ENCODE data around the gene HOXA10. TPM values are rescaled to one million over a fixed set of nuclear protein-coding genes. Genes with fewer than 3 reads are reported as not detected.
A peak's percentile ranks its signal among the peaks of the same experiment; 100 is the strongest.

Gene HOXA10
- total and polyA plus RNA-seq, 7 donors, result 0.81 to 77.5 (median 25.6) TPM; not detected in 1

DNA sequence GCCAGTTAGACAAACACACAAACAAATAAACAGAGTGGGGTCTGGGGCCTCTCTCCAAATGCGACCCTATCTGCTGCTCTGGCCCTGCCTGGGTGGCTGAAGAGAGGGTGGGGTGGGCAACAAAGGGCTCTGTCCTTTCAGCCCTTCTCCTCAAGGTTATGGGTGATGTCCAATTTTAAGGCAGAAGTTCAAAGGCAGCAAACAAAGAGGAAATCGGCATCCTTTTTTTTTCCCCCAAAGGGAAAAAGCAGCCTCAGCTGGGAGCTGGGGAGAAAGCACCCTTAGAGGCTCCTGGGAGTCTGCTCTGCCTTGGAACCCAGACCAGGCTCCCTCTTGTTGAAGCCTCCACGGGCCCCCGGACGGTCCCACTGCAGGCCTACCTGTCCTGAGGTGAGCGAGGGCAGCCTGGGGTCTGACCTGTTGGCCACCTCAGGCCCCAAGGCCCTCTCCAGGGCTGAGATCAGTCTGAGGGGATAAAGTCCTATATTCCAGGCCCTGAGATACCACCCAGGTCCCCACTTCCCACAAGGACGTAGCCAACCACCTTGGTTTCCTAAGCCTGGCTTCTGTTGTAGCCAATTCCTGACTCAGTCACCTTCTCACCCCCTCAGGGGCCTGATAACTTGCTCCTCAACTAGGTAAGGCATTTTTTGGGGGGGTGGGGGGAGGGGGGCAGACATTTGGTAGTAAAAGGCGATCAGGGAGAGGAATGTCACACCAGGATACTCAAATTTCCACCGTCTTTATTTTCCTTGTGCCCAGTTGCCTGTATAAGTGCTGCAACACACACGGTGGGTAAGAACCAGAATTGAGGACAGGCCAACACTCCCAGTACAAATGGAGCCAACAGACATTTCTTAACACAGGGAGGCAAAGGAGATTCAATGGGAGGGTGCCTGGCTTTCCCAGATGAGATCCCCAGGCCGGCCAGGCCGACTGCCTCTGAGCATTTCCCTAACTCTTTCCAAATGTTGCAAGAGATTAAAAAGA lies 6.6 kb upstream of the HOXA10 start:
- no peaks in the 10 kb centered on the region for H3K9me3 ChIP-seq
- no peaks in the 10 kb centered on the region for H3K36me3 ChIP-seq (ENCODE audit: insufficient read depth in 1 of 2, low read depth in 1 of 2)
- 88 to 92% (median 88%) methylated on average over 12 of the region's 12 CpGs for WGBS, 3 donors
- TF ChIP-seq, protein P1, sequence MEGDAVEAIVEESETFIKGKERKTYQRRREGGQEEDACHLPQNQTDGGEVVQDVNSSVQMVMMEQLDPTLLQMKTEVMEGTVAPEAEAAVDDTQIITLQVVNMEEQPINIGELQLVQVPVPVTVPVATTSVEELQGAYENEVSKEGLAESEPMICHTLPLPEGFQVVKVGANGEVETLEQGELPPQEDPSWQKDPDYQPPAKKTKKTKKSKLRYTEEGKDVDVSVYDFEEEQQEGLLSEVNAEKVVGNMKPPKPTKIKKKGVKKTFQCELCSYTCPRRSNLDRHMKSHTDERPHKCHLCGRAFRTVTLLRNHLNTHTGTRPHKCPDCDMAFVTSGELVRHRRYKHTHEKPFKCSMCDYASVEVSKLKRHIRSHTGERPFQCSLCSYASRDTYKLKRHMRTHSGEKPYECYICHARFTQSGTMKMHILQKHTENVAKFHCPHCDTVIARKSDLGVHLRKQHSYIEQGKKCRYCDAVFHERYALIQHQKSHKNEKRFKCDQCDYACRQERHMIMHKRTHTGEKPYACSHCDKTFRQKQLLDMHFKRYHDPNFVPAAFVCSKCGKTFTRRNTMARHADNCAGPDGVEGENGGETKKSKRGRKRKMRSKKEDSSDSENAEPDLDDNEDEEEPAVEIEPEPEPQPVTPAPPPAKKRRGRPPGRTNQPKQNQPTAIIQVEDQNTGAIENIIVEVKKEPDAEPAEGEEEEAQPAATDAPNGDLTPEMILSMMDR (IDR thresholded peaks at IDR 0.05), result no peak
- no peak overlapping the region for H3K4me3 ChIP-seq
- DNase-seq (peak in 1 of 2 donors; percentile 52), ATAC-seq (no peak)
- intact Hi-C loops (cut with DNase I), result no loop called here
- peaks cover 0 to 45% (median 4%) of the 10 kb centered on the region in 3 donors for H3K27me3 ChIP-seq (ENCODE audit: insufficient read depth in 3 of 3, low read length in 2 of 3)
- peaks cover 36% of the 10 kb centered on the region for H3K4me1 ChIP-seq
- no peak overlapping the region for H3K27ac ChIP-seq

DNA sequence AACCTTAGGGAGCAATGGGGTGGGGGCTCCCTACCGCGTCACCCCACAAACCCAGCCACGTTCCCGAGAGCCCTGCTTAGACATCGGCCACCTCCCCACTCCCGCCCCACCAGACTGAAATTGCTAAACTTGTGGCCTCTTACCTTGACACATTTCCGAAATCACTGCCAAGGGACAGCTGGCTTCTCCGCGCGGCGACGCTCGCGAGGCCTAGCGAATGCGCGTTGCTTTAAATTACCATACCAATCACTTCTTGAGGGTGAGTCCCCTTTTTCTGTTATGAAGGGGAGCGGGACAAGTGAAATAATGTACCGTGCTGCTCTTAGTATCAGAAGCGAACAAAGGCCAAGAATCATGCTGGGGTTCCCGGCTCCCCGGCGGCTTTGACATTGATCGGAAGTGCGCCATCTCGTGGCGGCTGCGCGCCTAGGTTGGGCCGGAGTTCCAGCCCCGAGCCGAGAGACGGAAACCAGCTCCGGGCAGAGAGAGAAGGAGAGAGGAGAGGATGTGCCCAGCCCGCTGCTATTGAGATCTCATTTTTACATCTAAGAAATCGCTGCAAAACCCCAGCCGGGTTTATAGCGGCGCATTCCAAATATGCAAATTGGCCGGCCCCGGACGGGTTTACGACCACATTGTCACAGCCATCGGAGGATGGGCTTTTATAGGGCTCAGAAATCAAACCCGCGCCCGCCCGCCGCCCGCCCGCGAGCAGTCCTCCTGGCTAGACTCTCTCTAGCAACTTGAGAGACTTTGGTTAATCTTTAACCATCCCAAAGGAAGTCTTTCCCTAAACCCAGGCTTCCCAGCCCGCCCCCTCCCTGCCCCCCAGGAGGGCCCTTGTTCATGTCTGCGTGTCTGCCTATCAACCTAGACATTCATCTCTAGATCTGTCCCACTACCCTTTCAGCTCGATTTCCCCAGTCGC lies 5.6 kb upstream of the HOXA10 start:
- intact Hi-C loops (cut with DNase I), result no loop called here
- Histone ChIP-seq H3K27me3 (ENCODE audit: insufficient read depth in 3 of 3, low read length in 2 of 3) (peaks cover 0 to 35% (median 4%) of the 10 kb centered on the region in 3 donors), H3K4me3 (peak overlapping the region; percentile 79), H3K36me3 (ENCODE audit: insufficient read depth in 1 of 2, low read depth in 1 of 2) (no peaks in the 10 kb centered on the region), H3K9me3 (no peaks in the 10 kb centered on the region), H3K27ac (peak overlapping the region; percentile 92), H3K4me1 (peaks cover 33% of the 10 kb centered on the region)
- ATAC-seq (peak; percentile 71 to 72 (median 72)), DNase-seq (peak; percentile 72 to 90)
- 15 to 19% (median 17%) methylated on average over 56 of the region's 56 CpGs for WGBS, 3 donors
- TF ChIP-seq, protein P1 (IDR thresholded peaks at IDR 0.05), result peak; percentile 93

DNA sequence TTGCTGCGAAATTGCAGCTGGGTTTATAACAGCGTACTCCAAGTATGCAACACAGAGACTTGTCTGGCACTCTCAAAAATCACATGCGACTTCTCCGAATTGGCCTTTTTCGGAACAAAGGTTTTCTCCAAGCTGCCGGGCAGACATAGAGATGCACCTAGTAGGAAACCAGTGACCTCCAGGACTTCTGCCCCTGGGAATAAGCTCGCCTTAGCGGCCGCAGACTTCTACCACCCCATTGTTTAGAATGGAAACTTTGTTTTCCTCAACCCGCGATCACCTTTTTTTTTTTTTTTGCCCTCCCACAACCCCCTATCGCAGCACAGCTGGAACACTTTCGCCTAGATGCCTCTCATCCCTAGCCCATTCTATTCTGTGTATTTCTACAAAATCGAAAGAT lies 4.9 kb upstream of the HOXA10 start:
- H3K4me3 ChIP-seq, result peak overlapping the region; percentile 79
- H3K9me3 ChIP-seq, result no peaks in the 10 kb centered on the region
- ATAC-seq (no peak), DNase-seq (no peak)
- intact Hi-C loops (cut with DNase I), result no loop called here
- peaks cover 33% of the 10 kb centered on the region for H3K4me1 ChIP-seq
- no peaks in the 10 kb centered on the region for H3K36me3 ChIP-seq (ENCODE audit: insufficient read depth in 1 of 2, low read depth in 1 of 2)
- peak overlapping the region; percentile 92 for H3K27ac ChIP-seq
- 31 to 45% (median 41%) methylated on average over 14 of the region's 14 CpGs for whole genome bisulfite sequencing, 3 donors
- TF ChIP-seq, protein P1 (IDR thresholded peaks at IDR 0.05), result no peak
- H3K27me3 ChIP-seq (ENCODE audit: insufficient read depth in 3 of 3, low read length in 2 of 3), result peaks cover 0 to 28% (median 4%) of the 10 kb centered on the region in 3 donors

DNA sequence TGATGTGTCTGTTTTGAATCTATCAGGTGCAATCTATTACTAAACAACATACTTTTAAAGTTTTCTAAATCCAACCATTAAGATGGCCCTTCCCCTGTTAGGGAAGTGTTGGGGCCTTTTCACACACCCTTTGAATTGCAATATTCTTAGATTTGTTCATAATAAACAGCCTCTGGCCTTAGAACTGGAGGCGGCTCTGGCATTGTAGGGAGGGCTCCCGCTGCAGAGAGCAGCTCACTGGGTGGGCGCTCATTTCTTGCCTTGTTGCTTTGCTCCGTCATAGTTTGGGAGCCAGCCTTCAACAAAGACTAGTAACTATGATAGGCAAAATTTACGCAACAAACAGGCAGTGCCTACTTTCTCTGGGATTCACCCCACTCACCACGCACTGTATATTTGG lies 4.2 kb upstream of the HOXA10 start:
- Histone ChIP-seq H3K4me3 (peak overlapping the region; percentile 79), H3K36me3 (ENCODE audit: insufficient read depth in 1 of 2, low read depth in 1 of 2) (no peaks in the 10 kb centered on the region), H3K27me3 (ENCODE audit: insufficient read depth in 3 of 3, low read length in 2 of 3) (peaks cover 0 to 22% (median 2%) of the 10 kb centered on the region in 3 donors), H3K9me3 (no peaks in the 10 kb centered on the region), H3K4me1 (peaks cover 27% of the 10 kb centered on the region), H3K27ac (peak overlapping the region; percentile 92)
- ATAC-seq (peak in 2 of 4 donors; percentile 19 to 37), DNase-seq (peak in 1 of 2 donors; percentile 54)
- TF ChIP-seq, protein P1 (IDR thresholded peaks at IDR 0.05), result no peak
- 47 to 72% (median 66%) methylated on average over 6 of the region's 6 CpGs for WGBS, 3 donors
- intact Hi-C loops (cut with DNase I), result no loop called here
